ES-I3 (cell line): ENCODE results near the gene AP4M1.

Experiments
- H3K36me3 ChIP-seq: 2 replicates; pipeline ENCODE4 v1.6.1; 2013; ENCODE audit warnings: mild to moderate bottlenecking, low read length, control low read depth, moderate library complexity; ENCODE audit not compliant: insufficient read depth
- H3K4me1 ChIP-seq: 2 replicates; pipeline ENCODE4 v1.6.1; 2013; ENCODE audit warnings: mild to moderate bottlenecking, control low read depth, low read length; ENCODE audit not compliant: insufficient read depth
- H3K9ac ChIP-seq: 2 replicates; pipeline ENCODE4 v1.6.1; 2013; ENCODE audit warnings: low read depth, mild to moderate bottlenecking, low read length, moderate library complexity
- H3K9me3 ChIP-seq: 2 replicates; pipeline ENCODE4 v1.6.1; 2013; ENCODE audit warnings: mild to moderate bottlenecking, low read length, moderate library complexity; ENCODE audit not compliant: control insufficient read depth, insufficient read depth

The AP4M1 gene

DNA sequence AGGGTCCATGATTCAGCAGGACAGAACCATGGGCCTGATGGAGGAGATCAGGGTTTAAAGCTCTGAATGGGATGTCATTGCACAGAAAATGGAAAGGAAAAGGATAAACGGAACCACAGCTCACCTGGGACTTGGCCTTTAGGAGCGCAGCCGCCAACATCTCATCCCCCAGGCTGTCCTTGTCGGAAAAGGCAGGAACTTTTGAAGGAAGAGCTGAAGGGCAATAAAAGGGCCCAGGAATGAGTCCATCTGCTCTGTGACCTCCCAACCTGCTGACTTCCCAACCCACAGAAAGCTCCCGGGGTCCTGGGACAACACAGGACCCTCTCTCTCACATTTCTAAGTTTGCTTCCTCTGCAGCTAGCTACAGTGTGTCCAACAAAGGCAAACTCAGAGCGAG is 26.0 kb upstream of the AP4M1 start:
- Histone ChIP-seq H3K9ac (no peak overlapping the region), H3K9me3 (peaks cover 41% of the 10 kb centered on the region), H3K4me1 (peaks cover 4% of the 10 kb centered on the region; the same call in 1 of the 2 replicates), H3K36me3 (peaks cover 84% of the 10 kb centered on the region)

DNA sequence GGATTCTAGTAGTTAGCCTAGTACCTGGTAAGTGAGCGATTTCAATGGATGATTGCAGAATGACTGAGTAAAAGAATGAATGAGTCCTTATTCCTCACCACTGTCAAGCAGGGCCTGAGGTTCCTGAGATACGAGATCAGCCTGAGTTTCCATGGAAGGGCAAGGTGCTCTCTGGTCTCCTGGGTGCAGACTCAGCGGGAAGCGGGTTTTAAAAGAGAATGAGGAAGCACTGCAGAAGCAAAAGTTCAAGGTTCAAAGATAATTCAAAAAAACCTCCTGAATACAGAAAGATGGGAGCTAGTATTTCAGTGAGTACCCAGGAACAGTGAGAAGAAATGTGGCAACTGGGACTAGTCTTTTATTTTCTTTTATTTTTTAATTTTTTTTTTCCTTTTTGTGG is 24.2 kb upstream of the AP4M1 start:
- H3K36me3 ChIP-seq, result peaks cover 66% of the 10 kb centered on the region
- H3K4me1 ChIP-seq, result peaks cover 4% of the 10 kb centered on the region; the same call in 1 of the 2 replicates
- H3K9me3 ChIP-seq, result peaks cover 23% of the 10 kb centered on the region
- no peak overlapping the region for H3K9ac ChIP-seq

DNA sequence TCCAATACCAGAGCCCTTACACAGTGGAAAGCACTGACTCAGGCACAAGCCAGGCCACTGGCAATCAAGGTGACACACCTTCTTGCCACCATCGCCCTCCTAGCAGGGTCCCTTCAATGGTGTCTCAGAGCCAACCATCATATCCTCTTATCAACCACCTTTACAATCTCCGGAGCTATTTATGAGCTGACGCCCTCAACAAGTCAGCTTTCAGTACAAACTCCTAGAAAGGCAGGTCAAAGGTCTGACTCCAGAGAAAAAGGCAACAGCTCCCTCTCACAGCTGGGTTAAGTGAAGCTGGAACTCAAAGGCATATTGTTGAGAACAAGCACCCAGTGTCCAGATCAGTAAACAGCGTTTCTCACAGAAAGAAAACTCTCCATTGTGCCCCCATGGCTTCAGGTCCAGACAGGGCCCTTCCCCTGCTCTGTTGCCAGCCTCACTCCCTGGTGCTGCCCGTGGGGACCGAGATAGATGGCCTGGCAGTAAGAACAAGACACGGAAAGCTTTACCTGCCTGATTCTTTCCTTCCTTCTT is 22.4 kb upstream of the AP4M1 start:
- Histone ChIP-seq H3K36me3 (peaks cover 47% of the 10 kb centered on the region), H3K9me3 (peaks cover 21% of the 10 kb centered on the region), H3K9ac (no peak overlapping the region), H3K4me1 (peaks cover 9% of the 10 kb centered on the region)

DNA sequence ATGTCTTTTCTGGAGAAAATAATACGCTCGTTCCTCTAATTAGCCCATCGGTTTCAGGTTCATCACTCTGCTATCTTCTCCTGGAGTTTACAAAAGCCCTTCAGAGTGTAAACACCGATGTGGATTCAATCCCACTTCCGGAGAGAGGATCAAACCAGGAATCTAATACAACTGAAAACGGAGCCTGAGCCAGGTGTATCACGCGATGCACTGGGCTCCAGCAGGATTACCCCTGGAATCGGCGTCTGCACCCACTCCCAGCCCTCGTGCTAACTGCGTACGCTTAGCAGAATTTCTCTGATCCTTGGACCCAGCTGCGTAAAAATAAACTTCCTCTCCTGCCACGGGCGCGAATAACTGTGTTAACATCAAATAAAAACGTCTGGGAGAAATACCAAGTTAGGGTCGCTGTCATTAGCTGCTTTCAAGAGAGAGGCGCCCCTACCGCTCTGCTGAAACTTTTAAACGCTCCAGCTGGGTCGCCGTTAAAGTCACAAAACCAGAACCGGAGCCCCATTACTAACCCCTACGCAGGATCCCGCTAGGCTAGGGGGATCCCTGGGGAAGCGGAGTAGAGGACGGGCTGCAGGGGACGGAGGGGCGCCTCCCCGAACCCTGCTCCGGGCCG is 20.4 kb upstream of the AP4M1 start:
- Histone ChIP-seq H3K9ac (peak overlapping the region; percentile 97), H3K36me3 (peaks cover 28% of the 10 kb centered on the region), H3K4me1 (peaks cover 13% of the 10 kb centered on the region), H3K9me3 (peaks cover 11% of the 10 kb centered on the region)

DNA sequence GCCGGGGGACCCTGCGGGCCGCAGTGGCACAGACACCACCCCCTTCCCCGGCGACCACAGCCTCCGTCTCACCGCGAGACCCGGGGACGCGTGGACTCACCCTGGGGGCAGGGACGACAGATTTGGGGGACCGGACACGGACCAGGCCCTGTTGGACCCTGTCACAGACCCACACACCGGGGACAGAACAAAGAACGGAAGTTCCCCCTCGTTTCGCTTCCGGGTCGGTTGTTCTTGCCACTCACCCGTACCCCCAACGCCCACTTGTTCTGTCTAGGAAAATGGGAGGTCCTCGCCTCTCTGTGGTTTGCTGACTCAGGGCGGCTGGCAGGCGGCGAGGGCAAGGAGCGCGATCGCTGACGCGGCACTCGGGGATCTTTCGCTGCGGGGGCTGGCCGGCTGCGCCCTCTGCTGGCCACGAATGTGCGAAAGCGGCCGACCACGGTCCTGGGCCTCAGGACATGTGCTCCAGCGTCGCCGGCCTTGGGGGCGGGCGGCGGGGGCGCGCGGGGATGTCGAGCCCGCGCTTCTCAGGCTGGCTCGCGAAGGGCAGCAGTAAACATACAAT is 19.8 kb upstream of the AP4M1 start, which contains the start of gene ZNF3:
Gene ZNF3, minus strand, starts transcription at position 189 of the 568 bp plus-strand sequence. CDS start 4,366 bp downstream, outside the sequence.
- H3K36me3 ChIP-seq, result peaks cover 23% of the 10 kb centered on the region
- peak within 1 kb of the TSS; percentile 97 for H3K9ac ChIP-seq
- H3K4me1 ChIP-seq, result peaks cover 13% of the 10 kb centered on the region
- H3K9me3 ChIP-seq, result peaks cover 5% of the 10 kb centered on the region

DNA sequence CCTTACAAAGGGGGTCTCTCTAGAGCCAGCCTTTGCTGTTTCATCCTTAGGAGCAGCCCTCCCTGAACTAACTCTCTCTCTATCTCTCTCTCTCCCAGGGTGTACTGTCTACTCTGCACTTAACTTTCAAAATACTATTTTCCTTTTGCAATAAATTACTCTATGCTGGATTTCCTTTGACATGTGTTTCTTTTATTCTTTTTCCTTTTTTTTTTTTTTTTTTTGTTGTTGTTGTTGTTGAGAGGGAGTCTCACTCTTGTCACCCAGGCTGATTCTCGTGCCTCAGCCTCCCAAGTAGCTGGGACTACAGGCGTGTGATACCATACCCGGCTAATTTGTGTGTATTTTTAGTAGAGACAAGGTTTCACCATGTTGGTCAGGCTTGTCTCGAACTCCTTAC is 18.5 kb upstream of the AP4M1 start:
- Histone ChIP-seq H3K36me3 (peaks cover 13% of the 10 kb centered on the region), H3K9me3 (no peaks in the 10 kb centered on the region), H3K4me1 (peaks cover 17% of the 10 kb centered on the region), H3K9ac (peak overlapping the region; percentile 97; the same call in 1 of the 2 replicates)

DNA sequence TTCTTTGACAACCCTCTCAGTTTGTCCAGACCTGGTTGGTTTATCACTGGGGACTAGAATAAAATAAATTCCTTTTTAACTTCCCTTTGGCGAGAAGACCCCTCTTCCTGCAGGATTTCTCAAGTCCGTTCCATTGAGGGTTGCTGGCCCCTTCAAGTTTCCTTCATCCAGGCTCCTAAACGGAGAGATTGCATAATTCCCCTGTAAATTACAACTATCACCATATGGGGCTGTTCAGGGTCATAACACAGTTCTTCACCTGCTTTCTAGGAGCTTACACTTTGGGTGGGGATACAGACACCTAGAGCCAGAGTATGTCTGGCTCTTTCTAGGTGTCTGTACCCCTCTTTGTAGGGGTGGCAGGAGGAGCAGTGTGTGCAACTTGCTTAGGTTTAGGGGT is 15.9 kb upstream of the AP4M1 start:
- no peaks in the 10 kb centered on the region for H3K9me3 ChIP-seq
- H3K9ac ChIP-seq, result no peak overlapping the region
- peaks cover 13% of the 10 kb centered on the region; the same call in 1 of the 2 replicates for H3K4me1 ChIP-seq
- H3K36me3 ChIP-seq, result 0 out of 2 replicates have a peak, but pooled peaks cover under 1% of the 10 kb centered on the region

DNA sequence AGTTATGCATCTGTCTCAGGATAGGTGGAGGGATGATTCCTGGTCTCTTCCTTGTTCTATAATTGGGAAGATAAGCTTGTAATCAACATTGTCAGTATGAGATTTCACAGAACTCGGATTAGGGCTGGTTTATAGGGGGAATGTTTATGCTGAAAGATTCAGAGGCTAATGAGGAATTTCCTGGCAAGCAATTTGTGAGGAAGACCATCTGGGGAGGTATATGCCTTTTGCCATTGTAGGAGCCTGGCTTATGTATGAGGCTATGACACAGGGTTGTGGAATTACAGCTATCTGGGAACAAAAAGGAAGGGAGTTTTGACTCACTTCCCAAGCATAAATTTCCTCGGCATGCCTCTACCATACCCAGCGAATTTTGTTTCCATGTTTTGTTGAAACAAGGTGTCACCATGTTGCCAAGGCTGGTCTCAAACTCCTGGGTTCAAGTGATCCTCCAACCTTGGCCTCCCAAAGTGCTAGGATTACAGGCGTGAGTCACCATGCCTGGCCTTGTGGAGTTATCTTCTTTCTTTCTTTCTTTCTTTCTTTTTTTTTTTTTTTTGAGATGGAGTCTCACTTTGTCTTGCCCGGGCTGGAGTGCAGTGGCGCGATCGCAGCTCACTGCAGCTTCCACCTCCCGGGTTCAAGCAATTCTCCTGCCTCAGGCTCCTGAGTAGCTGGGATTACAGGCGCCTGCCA is 14.2 kb upstream of the AP4M1 start:
- Histone ChIP-seq H3K36me3 (0 out of 2 replicates have a peak, but pooled peaks cover 9% of the 10 kb centered on the region), H3K9ac (no peak overlapping the region), H3K4me1 (peaks cover 13% of the 10 kb centered on the region; the same call in 1 of the 2 replicates)

DNA sequence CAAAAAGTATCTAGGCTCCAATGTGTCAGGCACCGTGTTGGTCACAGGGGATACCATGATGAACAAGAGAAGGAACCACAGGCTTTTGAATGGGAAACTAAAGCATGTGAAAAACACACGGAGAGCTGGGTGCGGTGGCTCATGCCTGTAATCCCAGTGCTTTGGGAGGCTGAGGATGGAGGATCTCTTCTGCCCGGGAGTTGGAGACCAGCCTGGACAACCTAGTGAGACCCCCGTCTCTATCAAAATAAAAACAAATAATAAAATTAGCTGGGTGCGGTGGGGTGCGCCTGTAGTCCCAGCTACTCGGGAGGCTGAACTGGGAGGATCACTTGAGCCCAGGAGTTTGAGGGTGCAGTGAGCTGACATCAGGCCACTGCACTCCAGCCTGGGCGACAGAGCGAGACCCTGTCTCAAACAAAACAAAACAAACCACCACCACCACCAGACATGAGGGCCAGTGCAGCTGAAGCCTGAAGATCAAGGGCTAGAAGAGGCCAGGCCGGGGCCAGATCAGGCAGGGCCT is 13.3 kb upstream of the AP4M1 start:
- no peaks in the 10 kb centered on the region for H3K9me3 ChIP-seq
- peaks cover 9% of the 10 kb centered on the region; the same call in 1 of the 2 replicates for H3K4me1 ChIP-seq

More for the DNA sequence above, 14.2 kb upstream of the AP4M1 start:
- no peaks in the 10 kb centered on the region for H3K9me3 ChIP-seq

DNA sequence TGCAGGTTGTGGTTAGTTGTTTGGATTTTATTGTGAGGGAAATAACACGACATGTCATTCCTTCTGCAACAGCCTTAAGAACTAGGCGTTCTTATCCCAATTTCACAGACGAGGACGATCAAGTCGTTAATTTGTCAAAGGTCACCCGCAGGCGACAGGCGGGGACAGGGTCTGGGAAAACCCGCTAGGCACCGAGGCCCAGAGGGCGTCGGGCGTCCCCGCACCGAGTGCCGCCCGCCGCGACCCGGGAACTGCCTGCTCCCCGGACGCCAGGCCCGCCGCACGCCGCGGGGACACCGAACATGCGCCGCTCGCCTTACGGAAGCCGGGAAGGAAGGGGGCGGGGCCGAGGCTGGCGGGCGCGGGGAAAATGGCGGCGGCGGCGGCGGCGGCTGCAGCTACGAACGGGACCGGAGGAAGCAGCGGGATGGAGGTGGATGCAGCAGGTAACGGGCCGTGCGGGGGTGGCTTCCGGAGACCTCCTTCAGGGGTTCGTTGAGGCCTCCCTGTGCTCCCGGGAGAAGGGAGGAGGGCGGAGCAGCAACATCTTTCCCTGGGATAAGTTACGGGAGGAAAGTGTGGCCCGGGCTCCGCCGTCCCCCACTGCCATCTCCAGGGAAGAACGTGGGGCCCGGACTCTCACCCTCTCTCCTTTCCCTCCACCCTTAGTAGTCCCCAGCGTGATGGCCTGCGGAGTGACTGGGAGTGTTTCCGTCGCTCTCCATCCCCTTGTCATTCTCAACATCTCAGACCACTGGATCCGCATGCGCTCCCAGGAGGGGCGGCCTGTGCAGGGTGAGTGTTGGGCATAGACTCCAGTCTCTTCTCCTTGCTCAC is 12.6 kb upstream of the AP4M1 start, which contains the start of gene COPS6:
Gene COPS6, plus strand, starts transcription at position 349 of the 837 bp plus-strand sequence. Its CDS starts 22 bp downstream, at position 371.
- H3K36me3 ChIP-seq, result peaks cover 24% of the 10 kb centered on the region
- H3K9me3 ChIP-seq, result no peaks in the 10 kb centered on the region
- peaks cover 7% of the 10 kb centered on the region; the same call in 1 of the 2 replicates for H3K4me1 ChIP-seq

More for the DNA sequence above, 13.3 kb upstream of the AP4M1 start:
- Histone ChIP-seq H3K36me3 (peaks cover 18% of the 10 kb centered on the region), H3K9ac (peak overlapping the region; percentile 82)

DNA sequence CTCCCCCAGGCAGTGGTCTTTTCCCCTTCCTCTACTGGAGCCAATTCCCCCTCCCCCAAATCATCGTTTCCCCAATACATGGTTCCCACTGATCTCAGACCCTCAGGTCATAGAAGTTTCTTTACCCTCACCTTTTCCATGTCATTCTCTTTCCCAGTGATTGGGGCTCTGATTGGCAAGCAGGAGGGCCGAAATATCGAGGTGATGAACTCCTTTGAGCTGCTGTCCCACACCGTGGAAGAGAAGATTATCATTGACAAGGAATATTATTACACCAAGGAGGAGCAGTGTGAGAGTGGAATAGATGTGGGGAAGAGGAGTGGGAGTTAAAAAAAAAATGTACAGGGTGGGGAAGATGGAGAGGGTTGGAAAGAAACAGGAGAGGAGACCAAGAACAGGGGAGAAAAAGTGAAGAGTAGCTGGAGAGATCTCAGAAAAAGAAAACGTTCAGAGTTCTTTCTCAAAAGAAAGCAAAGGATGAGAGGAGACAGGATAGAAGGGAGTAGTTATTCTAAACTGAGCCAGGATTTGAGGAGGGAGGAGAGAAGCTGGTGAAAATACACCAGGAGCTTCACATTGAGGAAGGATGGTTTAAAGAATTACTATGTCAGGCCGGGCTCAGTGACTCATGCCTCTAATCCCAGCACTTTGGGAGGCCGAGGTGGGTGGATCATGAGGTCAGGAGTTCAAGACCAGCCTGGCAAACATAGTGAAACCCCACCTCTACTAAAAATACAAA is 11.8 kb upstream of the AP4M1 start:
- no peaks in the 10 kb centered on the region for H3K9me3 ChIP-seq
- peaks cover 7% of the 10 kb centered on the region; the same call in 1 of the 2 replicates for H3K4me1 ChIP-seq
- peak overlapping the region; percentile 82 for H3K9ac ChIP-seq
- peaks cover 31% of the 10 kb centered on the region for H3K36me3 ChIP-seq

More for the DNA sequence above, 12.6 kb upstream of the AP4M1 start, which contains the start of gene COPS6:
- H3K9ac ChIP-seq, result peak within 1 kb of the TSS; percentile 82

DNA sequence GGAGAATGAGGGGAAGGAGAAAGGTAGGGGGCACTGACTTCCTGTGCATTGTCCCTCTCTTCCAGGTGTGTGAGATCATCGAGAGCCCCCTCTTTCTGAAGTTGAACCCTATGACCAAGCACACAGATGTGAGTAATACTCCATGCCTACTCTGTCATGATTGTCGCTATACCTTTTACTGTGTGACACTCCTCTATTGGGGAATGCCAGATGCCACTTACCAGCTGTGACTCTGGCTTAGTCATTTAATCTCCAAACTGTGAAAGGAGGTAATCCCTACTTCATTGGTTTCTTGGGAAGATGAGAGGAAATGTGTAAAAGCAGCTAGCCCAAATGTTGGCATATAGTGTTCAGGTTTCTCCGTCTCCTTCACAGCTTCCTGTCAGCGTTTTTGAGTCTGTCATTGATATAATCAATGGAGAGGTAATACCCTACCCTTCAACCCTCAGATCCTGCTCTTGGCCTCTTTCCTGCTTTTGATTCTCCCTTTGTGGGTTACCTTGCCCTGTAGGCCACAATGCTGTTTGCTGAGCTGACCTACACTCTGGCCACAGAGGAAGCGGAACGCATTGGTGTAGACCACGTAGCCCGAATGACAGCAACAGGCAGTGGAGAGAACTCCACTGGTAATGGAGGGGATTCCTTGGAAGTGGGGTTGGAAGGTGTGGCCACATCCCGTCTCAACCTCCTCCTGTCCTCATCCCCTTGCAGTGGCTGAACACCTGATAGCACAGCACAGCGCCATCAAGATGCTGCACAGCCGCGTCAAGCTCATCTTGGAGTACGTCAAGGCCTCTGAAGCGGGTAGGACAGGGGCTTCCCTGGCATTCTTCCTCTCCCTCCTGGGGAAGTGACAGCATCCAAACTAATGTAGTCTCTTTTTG is 10.7 kb upstream of the AP4M1 start:
- H3K9me3 ChIP-seq, result no peaks in the 10 kb centered on the region
- H3K9ac ChIP-seq, result no peak overlapping the region
- peaks cover 43% of the 10 kb centered on the region for H3K36me3 ChIP-seq
- H3K4me1 ChIP-seq, result peaks cover 3% of the 10 kb centered on the region; the same call in 1 of the 2 replicates
